Neuron (in vitro differentiated cells): ENCODE measurements around the gene ZNF609.

Experiments
- H2AFZ ChIP-seq: one replicate; pipeline ENCODE4 v1.6.1; 2013; ENCODE audit warnings: low read depth, mild to moderate bottlenecking, inconsistent platforms, low read length, moderate library complexity
- H3K27me3 ChIP-seq: one replicate; pipeline ENCODE4 v1.6.1; 2013; ENCODE audit warnings: low read length; ENCODE audit not compliant: insufficient read depth
- H3K36me3 ChIP-seq: one replicate; pipeline ENCODE4 v1.6.1; 2013; ENCODE audit warnings: low read length; ENCODE audit not compliant: insufficient read depth
- H3K4me1 ChIP-seq: one replicate; pipeline ENCODE4 v1.6.1; 2013; ENCODE audit warnings: low read length; ENCODE audit not compliant: insufficient read depth
- H3K4me3 ChIP-seq: 2 replicates; pipeline ENCODE4 v1.5.1; 2013; ENCODE audit warnings: mild to moderate bottlenecking, low read length, moderate library complexity
- H3K9me3 ChIP-seq: one replicate; pipeline ENCODE4 v1.6.1; 2013; ENCODE audit warnings: low read length

Gene ZNF609

DNA sequence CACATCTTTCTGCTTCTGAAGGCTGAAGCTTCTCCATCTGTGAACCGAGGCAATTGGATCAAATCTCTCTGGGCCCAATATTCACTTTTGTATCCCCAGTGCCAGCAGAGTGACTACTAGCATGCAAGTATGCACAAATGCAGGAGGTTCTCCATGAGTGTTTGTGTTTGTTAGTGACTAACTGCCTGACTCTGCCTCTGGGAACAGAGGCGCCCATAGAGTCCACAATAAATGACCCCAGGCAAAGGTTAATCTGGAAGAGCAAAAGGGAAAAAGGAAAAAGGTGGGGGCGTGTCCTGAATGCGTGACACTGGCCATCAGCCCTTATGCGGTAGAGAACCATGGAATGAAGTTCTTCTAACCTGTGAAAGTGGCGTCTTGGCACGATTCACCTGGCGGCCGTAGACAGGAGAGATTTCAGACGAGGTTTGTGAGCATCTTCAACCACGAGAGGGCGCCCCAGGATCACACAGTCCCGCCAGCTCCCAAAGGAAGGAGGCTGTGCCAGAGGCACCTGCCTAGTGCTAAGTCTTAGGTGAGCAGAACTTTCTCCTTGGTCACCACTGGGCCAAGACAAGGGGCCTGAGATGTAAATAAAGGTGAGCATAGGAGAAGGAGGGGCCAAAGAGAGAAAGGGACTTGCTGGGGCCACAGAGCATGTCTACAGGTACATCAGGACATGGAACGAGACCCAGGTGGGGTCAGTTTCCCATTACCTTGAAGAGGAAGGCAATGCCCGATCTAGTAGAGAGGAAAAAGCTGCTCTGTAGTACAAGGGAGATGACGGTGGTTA, 270.8 kb downstream of the ZNF609 start:
- no peaks in the 10 kb centered on the region for H3K4me1 ChIP-seq
- H3K27me3 ChIP-seq = no peaks in the 10 kb centered on the region
- no peaks in the 10 kb centered on the region for H3K9me3 ChIP-seq
- H3K36me3 ChIP-seq = no peaks in the 10 kb centered on the region
- H2AFZ ChIP-seq = no peak overlapping the region
- H3K4me3 ChIP-seq = no peak overlapping the region

DNA sequence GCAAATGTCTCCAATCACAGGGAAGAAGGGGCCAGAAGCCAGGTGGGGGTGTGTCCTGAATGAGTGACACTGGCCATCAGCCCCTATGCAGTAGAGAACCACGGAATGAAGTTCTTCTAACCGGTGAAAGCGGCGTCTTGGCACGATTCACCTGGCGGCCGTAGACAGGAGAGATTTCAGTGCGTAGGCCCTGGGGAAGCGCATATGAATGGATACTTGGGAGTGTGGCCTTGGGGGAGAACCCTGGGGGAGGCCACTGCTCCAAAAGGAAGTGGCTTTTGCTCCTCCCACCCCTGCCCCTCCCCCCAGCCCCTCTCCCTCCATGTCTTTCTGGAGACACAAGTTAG, 271.4 kb downstream of the ZNF609 start:
- Histone ChIP-seq H3K4me1 (no peaks in the 10 kb centered on the region), H3K27me3 (no peaks in the 10 kb centered on the region), H3K9me3 (no peaks in the 10 kb centered on the region), H2AFZ (no peak overlapping the region), H3K4me3 (no peak overlapping the region), H3K36me3 (no peaks in the 10 kb centered on the region)

DNA sequence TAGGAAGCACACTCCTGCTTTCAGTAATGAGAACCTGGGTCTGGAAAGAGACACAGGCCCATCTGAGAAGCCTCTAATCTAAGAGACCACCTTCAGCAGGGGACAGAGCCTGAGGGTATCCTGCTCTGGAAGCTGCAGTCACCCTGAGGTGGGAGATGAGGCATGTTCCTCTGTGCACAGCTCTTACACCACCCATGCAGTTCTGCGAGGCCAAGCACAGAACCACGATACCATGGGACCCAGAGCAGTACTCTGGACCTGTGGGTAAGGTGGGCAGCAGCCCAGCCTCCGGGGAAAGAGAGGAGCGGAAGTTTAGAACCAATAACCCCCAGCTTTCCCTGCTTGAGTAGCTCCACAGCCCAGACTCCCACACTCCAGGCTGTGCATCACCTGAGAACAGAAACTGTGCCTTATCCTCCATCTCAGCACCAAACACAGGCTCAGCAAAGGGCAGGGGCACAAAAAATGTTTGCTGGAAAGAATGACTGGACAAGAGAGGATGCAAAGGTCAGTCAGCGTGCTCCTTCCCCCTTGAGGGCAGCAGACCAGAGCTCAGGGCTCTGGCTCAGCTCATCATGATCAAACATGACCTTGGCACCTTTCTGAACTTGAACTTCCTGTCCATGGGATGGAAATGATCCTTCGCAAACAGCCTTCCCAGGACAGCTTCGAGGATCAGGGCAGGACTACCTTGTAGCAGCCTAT, 271.9 kb downstream of the ZNF609 start:
- H2AFZ ChIP-seq = no peak overlapping the region
- H3K4me1 ChIP-seq = no peaks in the 10 kb centered on the region
- H3K36me3 ChIP-seq = no peaks in the 10 kb centered on the region
- no peaks in the 10 kb centered on the region for H3K9me3 ChIP-seq
- no peak overlapping the region for H3K4me3 ChIP-seq
- H3K27me3 ChIP-seq = no peaks in the 10 kb centered on the region
